ENCODE data around the gene RRM2.
A peak's percentile ranks its signal among the peaks of the same experiment; 100 is the strongest.

RRM2 gene

GRCh38 chr2:10157293-10157692, 34.8 kb downstream of the RRM2 start:
- peak; percentile 16 for TF ChIP-seq CTCF (conservative IDR thresholded peaks at IDR 0.05; ENCODE audit: low read depth, low read length)
- H3K4me3 ChIP-seq (ENCODE audit: low read length) = no peak overlapping the region
- DNase-seq (ENCODE audit: low read depth) = no peak

GRCh38 chr2:10158681-10159080, 36.1 kb downstream of the RRM2 start:
- TF ChIP-seq CTCF (conservative IDR thresholded peaks at IDR 0.05; ENCODE audit: low read depth, low read length) = no peak
- no peak overlapping the region for H3K4me3 ChIP-seq (ENCODE audit: low read length)

GRCh38 chr2:10159086-10159485, 36.5 kb downstream of the RRM2 start:
- no peak for TF ChIP-seq CTCF (conservative IDR thresholded peaks at IDR 0.05; ENCODE audit: low read depth, low read length)
- no peak overlapping the region for H3K4me3 ChIP-seq (ENCODE audit: low read length)
- DNase-seq (ENCODE audit: low read depth) = no peak

More at GRCh38 chr2:10158681-10159080, 36.1 kb downstream of the RRM2 start:
- no peak for DNase-seq (ENCODE audit: low read depth)

- no peak for TF ChIP-seq CTCF (conservative IDR thresholded peaks at IDR 0.05; ENCODE audit: low read depth, low read length)
- H3K4me3 ChIP-seq (ENCODE audit: low read length) = no peak overlapping the region
- no peak for DNase-seq (ENCODE audit: low read depth)
Measured at GRCh38 chr2:10159581-10160131, 37.1 kb downstream of the RRM2 start.

- TF ChIP-seq CTCF (conservative IDR thresholded peaks at IDR 0.05; ENCODE audit: low read depth, low read length) = no peak
Measured at GRCh38 chr2:10160203-10160955, 37.8 kb downstream of the RRM2 start.

GRCh38 chr2:10161206-10161931, 38.8 kb downstream of the RRM2 start:
- H3K4me3 ChIP-seq (ENCODE audit: low read length) = no peak overlapping the region
- no peak for DNase-seq (ENCODE audit: low read depth)
- no peak for TF ChIP-seq CTCF (conservative IDR thresholded peaks at IDR 0.05; ENCODE audit: low read depth, low read length)

More at GRCh38 chr2:10160203-10160955, 37.8 kb downstream of the RRM2 start:
- H3K4me3 ChIP-seq (ENCODE audit: low read length) = no peak overlapping the region
- no peak for DNase-seq (ENCODE audit: low read depth)
